Right atrium auricular region (tissue), 2 donors: ENCODE measurements around the gene NES. TPM values are rescaled to one million over a fixed set of nuclear protein-coding genes. Genes with fewer than 3 reads are reported as not detected.

ENCODE experiments used
- DNase-seq: peaks from one replicate; pipeline ENCODE4 v3.0.0-alpha.2; 2019; ENCODE audit warnings: low spot score
- H3K27ac ChIP-seq, 2 donors: fragments of 200-600 bp; sonication (generic); 1 replicate in 1 of 2; 2 replicates in 1 of 2; pipeline ENCODE4 v1.5.1; 2016 to 2019
- H3K27me3 ChIP-seq, 2 donors: fragments of 200-600 bp; sonication (generic); one replicate each; pipeline versions ENCODE4 v1.5.1 to v1.6.0; 2017 to 2019
- H3K36me3 ChIP-seq: fragments of 200-600 bp; sonication (generic); one replicate; pipeline ENCODE4 v1.5.1; 2016
- H3K4me1 ChIP-seq, 2 donors: fragments of 200-600 bp; sonication (generic); one replicate each; pipeline versions ENCODE4 v1.5.1 to v1.6.0; 2017 to 2019
- H3K4me3 ChIP-seq, 2 donors: fragments of 200-600 bp; sonication (generic); 1 replicate in 1 of 2; 2 replicates in 1 of 2; pipeline ENCODE4 v1.5.1; 2017 to 2019; ENCODE audit warnings: mild to moderate bottlenecking in 1 of 2, moderate library complexity in 1 of 2
- H3K9me3 ChIP-seq, 2 donors: fragments of 200-600 bp; sonication (generic); one replicate each; pipeline ENCODE4 v1.5.1; 2019
- total RNA-seq, 2 donors: library from RNA; depleted of rRNA; stranded (reverse); fragments of >200 nt; gene quantifications; one replicate each; pipeline ENCODE4 v1.1.0, GENCODE V29; 2016
- TF ChIP-seq, protein P1 (sequence below), 2 donors: fragments of 200-600 bp; sonication (generic); IDR thresholded peaks; one replicate each; pipeline ENCODE4 v1.5.1; 2019; ENCODE audit warnings: antibody characterized with exemption in 2 of 2

The NES gene
- total RNA-seq, 2 donors from 2014 or later: 134 to 173 TPM

DNA sequence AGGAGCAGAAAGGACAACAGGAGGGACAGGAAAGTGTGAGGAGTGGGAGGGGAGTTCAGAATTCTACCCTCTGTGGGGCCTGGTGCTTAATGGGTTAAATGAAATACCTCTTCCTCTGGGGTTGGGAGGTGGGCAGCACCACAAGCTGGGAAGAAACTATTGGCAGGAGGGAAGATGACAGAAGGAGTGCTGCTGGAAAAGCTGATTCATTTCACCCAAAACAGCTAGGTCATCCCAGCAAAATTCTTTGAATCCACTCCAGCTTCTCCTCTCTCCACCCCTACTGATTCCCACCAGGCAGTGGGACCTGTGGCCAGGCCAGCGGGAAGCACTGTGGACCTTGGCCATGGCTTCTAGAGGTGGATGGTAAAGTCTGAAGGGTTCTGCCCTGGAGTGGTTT, 22.5 kb downstream of the NES start:
- Histone ChIP-seq H3K4me3 (no peak overlapping the region), H3K9me3 (no peaks in the 10 kb centered on the region), H3K4me1 (peaks cover 0 to 42% of the 10 kb centered on the region in 2 donors), H3K36me3 (no peaks in the 10 kb centered on the region), H3K27ac (no peak overlapping the region), H3K27me3 (no peaks in the 10 kb centered on the region)
- TF ChIP-seq, protein P1, sequence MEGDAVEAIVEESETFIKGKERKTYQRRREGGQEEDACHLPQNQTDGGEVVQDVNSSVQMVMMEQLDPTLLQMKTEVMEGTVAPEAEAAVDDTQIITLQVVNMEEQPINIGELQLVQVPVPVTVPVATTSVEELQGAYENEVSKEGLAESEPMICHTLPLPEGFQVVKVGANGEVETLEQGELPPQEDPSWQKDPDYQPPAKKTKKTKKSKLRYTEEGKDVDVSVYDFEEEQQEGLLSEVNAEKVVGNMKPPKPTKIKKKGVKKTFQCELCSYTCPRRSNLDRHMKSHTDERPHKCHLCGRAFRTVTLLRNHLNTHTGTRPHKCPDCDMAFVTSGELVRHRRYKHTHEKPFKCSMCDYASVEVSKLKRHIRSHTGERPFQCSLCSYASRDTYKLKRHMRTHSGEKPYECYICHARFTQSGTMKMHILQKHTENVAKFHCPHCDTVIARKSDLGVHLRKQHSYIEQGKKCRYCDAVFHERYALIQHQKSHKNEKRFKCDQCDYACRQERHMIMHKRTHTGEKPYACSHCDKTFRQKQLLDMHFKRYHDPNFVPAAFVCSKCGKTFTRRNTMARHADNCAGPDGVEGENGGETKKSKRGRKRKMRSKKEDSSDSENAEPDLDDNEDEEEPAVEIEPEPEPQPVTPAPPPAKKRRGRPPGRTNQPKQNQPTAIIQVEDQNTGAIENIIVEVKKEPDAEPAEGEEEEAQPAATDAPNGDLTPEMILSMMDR (IDR thresholded peaks at IDR 0.05): no peak
- DNase-seq: no peak

DNA sequence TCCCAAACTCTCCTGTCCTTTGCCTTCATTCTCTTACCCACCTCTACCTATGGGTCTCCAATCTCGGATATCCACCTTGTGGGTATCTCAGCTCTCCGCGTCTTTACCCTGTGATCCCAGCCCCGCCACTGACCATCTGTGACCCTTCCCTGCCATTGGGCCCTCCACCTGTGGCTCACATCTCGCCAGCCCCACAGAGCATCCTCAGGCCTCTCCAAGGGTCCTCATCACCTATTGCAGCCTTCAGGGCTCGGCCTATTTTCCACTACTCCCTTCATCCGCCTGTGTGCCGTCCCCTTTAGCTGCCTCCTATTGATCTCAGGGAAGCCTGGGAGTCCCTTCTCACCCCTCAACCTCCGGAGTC, 24.2 kb downstream of the NES start:
- Histone ChIP-seq H3K27ac (no peak overlapping the region), H3K4me3 (no peak overlapping the region), H3K27me3 (no peaks in the 10 kb centered on the region), H3K9me3 (no peaks in the 10 kb centered on the region), H3K4me1 (peaks cover 0 to 28% of the 10 kb centered on the region in 2 donors), H3K36me3 (no peaks in the 10 kb centered on the region)
- DNase-seq: no peak
- TF ChIP-seq, protein P1 (IDR thresholded peaks at IDR 0.05): no peak

DNA sequence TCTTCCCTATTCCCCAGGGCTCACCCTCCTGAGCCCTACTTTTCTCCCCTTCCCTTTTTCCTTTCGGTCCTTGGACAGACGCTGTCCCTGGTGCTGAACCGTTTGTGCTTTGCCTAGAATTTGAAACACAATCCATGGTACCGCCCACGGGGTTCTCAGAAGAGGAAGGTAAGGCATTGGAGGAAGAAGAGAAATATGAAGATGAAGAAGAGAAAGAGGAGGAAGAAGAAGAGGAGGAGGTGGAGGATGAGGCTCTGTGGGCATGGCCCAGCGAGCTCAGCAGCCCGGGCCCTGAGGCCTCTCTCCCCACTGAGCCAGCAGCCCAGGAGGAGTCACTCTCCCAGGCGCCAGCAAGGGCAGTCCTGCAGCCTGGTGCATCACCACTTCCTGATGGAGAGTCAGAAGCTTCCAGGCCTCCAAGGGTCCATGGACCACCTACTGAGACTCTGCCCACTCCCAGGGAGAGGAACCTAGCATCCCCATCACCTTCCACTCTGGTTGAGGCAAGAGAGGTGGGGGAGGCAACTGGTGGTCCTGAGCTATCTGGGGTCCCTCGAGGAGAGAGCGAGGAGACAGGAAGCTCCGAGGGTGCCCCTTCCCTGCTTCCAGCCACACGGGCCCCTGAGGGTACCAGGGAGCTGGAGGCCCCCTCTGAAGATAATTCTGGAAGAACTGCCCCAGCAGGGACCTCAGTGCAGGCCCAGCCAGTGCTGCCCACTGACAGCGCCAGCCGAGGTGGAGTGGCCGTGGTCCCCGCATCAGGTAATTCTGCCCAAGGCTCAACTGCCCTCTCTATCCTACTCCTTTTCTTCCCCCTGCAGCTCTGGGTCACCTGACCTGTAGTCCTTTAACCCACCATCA, 24.8 kb downstream of the NES start:
- Histone ChIP-seq H3K27ac (no peak overlapping the region), H3K4me1 (peaks cover 0 to 22% of the 10 kb centered on the region in 2 donors), H3K9me3 (no peaks in the 10 kb centered on the region), H3K4me3 (no peak overlapping the region), H3K36me3 (no peaks in the 10 kb centered on the region), H3K27me3 (no peaks in the 10 kb centered on the region)
- TF ChIP-seq, protein P1 (IDR thresholded peaks at IDR 0.05): no peak
- DNase-seq: no peak

DNA sequence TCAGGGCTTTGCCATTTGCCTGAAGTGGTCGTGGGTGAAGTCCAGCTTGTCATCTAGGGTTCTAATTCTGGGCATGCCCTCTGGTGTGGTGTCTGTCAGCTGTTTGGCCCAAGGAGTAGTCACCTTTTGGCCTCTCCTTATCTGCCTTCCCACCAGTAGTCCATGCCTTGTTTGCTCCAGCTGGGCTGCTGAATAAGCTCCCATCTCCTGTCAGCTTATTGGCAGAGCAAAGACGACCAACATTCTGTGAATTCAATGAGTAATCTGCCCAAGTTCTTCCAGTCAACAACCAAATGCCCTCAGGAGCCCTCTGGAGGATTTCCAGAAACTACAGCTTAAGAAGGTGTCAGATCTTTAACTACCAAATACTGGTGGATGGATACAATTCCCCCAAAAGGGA, 28.3 kb downstream of the NES start:
- Histone ChIP-seq H3K4me3 (no peak overlapping the region), H3K36me3 (no peaks in the 10 kb centered on the region), H3K27me3 (no peaks in the 10 kb centered on the region), H3K4me1 (no peaks in the 10 kb centered on the region), H3K27ac (no peak overlapping the region), H3K9me3 (no peaks in the 10 kb centered on the region)
- TF ChIP-seq, protein P1 (IDR thresholded peaks at IDR 0.05): no peak
- DNase-seq: no peak

DNA sequence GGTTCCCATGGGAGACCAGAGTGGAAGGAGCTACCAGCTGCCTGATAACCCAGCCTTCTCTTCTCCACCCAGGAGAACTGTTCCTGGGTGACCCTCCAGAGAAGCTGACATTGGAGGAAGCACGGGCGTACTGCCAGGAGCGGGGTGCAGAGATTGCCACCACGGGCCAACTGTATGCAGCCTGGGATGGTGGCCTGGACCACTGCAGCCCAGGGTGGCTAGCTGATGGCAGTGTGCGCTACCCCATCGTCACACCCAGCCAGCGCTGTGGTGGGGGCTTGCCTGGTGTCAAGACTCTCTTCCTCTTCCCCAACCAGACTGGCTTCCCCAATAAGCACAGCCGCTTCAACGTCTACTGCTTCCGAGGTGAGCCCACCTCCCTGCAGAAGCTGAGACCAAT, 28.7 kb downstream of the NES start:
- no peak overlapping the region for H3K27ac ChIP-seq
- H3K36me3 ChIP-seq: no peaks in the 10 kb centered on the region
- no peak for DNase-seq
- no peaks in the 10 kb centered on the region for H3K9me3 ChIP-seq
- no peak overlapping the region for H3K4me3 ChIP-seq
- no peaks in the 10 kb centered on the region for H3K27me3 ChIP-seq
- no peaks in the 10 kb centered on the region for H3K4me1 ChIP-seq
- TF ChIP-seq, protein P1 (IDR thresholded peaks at IDR 0.05): no peak

DNA sequence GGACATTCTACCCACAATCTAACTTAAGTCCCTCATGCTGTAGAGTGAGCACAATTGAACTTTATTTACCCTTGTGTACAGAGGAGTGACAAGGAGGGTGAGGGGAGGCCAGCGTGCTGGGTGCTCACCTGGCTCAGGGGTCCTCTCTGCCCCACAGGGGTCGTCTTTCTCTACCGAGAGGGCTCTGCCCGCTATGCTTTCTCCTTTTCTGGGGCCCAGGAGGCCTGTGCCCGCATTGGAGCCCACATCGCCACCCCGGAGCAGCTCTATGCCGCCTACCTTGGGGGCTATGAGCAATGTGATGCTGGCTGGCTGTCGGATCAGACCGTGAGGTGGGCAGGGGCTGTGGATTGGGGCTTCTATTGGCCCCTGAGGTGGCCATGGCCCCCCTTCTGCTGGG, 29.9 kb downstream of the NES start:
- no peaks in the 10 kb centered on the region for H3K9me3 ChIP-seq
- peaks cover 0 to 3% of the 10 kb centered on the region in 2 donors for H3K4me1 ChIP-seq
- no peak for DNase-seq
- H3K36me3 ChIP-seq: no peaks in the 10 kb centered on the region
- TF ChIP-seq, protein P1 (IDR thresholded peaks at IDR 0.05): no peak
- H3K27me3 ChIP-seq: no peaks in the 10 kb centered on the region
- H3K4me3 ChIP-seq: no peak overlapping the region
- no peak overlapping the region for H3K27ac ChIP-seq
